ENCODE results near the gene MRPL23.

Gene MRPL23

DNA sequence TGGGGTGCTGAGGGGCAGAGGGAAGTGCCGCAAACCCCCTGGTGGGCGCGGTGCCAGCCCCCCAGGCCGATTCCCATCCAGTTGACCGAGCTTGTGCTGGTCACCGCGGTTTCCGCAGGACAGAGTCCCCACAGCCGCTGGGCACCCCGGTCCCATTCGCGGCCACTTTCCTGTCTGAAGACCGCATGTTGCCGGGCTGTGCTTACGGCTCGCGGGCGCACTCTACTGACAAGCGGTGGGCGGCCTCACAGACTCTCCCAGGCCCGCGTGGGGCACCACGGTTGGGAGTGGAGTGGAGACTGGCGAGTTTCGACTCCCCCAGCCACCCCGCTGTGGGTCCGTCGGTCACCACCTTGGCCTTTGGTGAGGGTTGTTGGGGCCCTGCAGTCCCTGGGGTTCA is 51.2 kb downstream of the MRPL23 start:
- no peak for DNase-seq

DNA sequence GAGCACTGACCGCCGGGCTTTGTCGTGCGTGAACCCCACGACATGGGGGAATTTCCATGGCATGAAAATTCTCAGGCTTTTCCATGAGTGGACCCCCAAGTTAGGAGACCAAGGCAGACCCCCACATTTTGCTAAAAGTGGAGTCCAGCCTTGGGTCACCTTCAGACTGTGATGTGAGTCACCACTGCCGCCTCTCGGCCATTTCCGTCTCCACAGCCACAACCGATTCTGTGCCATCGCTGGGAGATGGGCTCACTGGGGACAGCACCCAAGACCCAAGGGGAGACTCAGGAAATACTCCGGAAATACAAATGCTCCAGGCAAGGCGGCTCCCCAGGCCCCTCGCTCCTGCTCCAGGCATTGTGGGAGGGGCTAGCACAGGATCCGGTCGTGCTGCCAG is 51.7 kb downstream of the MRPL23 start:
- DNase-seq, result no peak

DNA sequence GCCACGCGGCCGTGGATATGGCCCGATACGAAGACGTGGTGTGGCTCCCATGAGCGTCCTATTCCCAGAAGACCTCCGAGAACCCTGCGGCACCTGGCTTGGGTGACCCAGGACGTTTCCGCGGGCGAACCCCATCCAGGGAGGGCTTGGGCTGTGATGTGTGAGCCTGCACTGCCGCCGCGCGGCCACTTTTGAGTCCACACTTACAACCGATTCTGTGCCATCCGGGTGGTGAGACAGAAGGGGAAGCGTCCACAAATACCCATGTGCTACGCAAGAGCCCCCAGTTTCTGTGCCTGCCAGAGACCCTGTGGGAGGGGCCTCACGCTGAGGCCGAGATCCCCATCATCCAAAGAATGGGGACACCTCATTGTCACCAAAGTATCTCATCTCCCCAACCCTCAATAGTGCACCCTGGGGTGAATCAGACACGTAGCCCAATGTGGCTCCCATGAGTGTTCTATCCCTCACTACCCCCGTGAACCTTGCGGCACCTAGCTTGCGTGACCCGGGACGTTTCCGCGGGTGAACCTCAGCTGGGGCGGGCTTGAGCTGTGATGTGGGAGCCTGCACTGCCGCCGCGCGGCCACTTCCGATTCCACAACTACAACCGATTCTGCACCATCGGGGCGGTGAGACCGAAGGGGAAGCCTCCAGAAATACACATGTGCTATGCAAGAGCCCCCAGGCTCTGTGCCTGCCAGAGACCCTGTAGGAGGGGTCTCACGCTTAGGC is 55.1 kb downstream of the MRPL23 start:
- DNase-seq, result no peak

- no peak for DNase-seq
Observed at GRCh38 chr11:2002807-2003206, 55.7 kb downstream of the MRPL23 start.

DNA sequence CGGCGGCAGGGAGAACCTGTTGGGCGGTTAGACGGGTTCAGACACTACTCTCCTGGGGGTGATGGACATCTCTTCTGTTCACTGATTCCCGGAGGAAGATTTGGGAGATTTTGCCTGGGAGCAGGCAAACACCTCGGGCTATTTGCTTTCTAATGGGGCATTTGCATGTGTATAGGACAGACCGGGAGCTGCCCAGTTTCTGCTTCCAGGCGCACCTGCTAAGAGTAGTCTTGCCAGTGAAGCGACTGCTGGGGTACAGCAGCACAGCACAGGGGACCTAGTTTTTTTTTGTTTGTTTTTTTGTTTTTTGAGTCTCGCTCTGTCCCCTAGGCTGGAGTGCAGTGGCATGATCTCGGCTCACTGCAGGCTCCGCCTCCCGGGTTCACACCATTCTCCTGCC is 57.3 kb downstream of the MRPL23 start:
- no peak for DNase-seq
